ENCODE results near the gene ACOT12. TPM values are rescaled to one million over a fixed set of nuclear protein-coding genes. Genes with fewer than 3 reads are reported as not detected.

ACOT12 gene
- total and polyA plus RNA-seq, 2 of the 13 experiments (the other 11 are each of a cell fraction or from before 2014, with no cell fraction given) = not detected

- TF ChIP-seq HNRNPH1 (optimal IDR thresholded peaks at IDR 0.05; ENCODE audit: low read depth, low read length) (no peak), ZNF577 (CRISPR knock-in tag; IDR thresholded peaks at IDR 0.05; ENCODE audit: borderline replicate concordance, low read depth) (no peak), CAMTA2 (CRISPR knock-in tag; IDR thresholded peaks at IDR 0.05; ENCODE audit: borderline replicate concordance) (no peak), ZNF792 (CRISPR knock-in tag; IDR thresholded peaks at IDR 0.05) (peak; percentile 94), NFKB2 (CRISPR knock-in tag; IDR thresholded peaks at IDR 0.05; ENCODE audit: borderline replicate concordance) (peak; percentile 54; the same call in 1 of the 2 replicates), DPF2 (CRISPR knock-in tag; IDR thresholded peaks at IDR 0.05; ENCODE audit: borderline replicate concordance, low read depth) (no peak), THRA (CRISPR knock-in tag; IDR thresholded peaks at IDR 0.05; ENCODE audit: borderline replicate concordance) (peak; percentile 60; the same call in 1 of the 2 replicates), ZNF510 (CRISPR knock-in tag; IDR thresholded peaks at IDR 0.05; ENCODE audit: low read depth) (peak; percentile 83; the same call in 1 of the 2 replicates), ZNF784 (CRISPR knock-in tag; IDR thresholded peaks at IDR 0.05; ENCODE audit: borderline replicate concordance) (no peak), SP140L (CRISPR knock-in tag; IDR thresholded peaks at IDR 0.05; ENCODE audit: borderline replicate concordance) (0 out of 2 replicates have a peak, but pooled peaks have one; percentile 36), SCMH1 (CRISPR knock-in tag; IDR thresholded peaks at IDR 0.05; ENCODE audit: borderline replicate concordance) (no peak), ERF (CRISPR knock-in tag; IDR thresholded peaks at IDR 0.05) (peak; percentile 91), KLF6 (CRISPR knock-in tag; IDR thresholded peaks at IDR 0.05) (peak; percentile 94), MLXIP (CRISPR knock-in tag; IDR thresholded peaks at IDR 0.05; ENCODE audit: borderline replicate concordance) (no peak), ZNF572 (CRISPR knock-in tag; IDR thresholded peaks at IDR 0.05) (0 out of 2 replicates have a peak, but pooled peaks have one; percentile 21), ETV5 (CRISPR knock-in tag; IDR thresholded peaks at IDR 0.05; ENCODE audit: borderline replicate concordance) (peak; percentile 62), MED8 (CRISPR knock-in tag; IDR thresholded peaks at IDR 0.05; ENCODE audit: insufficient replicate concordance) (no peak), SNAPC4 (CRISPR knock-in tag; IDR thresholded peaks at IDR 0.05) (no peak; the same call in 1 of the 2 replicates), ZNF343 (CRISPR knock-in tag; IDR thresholded peaks at IDR 0.05) (peak; percentile 38; the same call in 1 of the 2 replicates)
Measured at GRCh38 chr5:81301271-81302015, 92.5 kb downstream of the ACOT12 start, which contains the start of gene ZCCHC9 (continued).
